ENCODE measurements around the gene DSCAML1. TPM values are rescaled to one million over a fixed set of nuclear protein-coding genes. Genes with fewer than 3 reads are reported as not detected.

DSCAML1 gene
- total RNA-seq, 1 experiment from 2014 or later = not detected

- CTCF ChIA-PET = no interaction called here
- Histone ChIP-seq H3K27me3 (ENCODE audit: low read length) (peaks cover 94% of the 10 kb centered on the region), H3K4me3 (ENCODE audit: low read length) (no peak overlapping the region), H3K4me1 (ENCODE audit: insufficient read depth, low read length) (no peaks in the 10 kb centered on the region), H3K36me3 (ENCODE audit: low read depth, low read length) (no peaks in the 10 kb centered on the region), H3K9me3 (ENCODE audit: low read length) (no peaks in the 10 kb centered on the region), H2AFZ (ENCODE audit: low read length) (no peak overlapping the region), H3K4me2 (ENCODE audit: low read length) (no peak overlapping the region), H3K9ac (ENCODE audit: low read length) (no peak overlapping the region), H4K20me1 (ENCODE audit: low read length) (no peaks in the 10 kb centered on the region), H3K79me2 (ENCODE audit: low read length) (no peaks in the 10 kb centered on the region), H3K27ac (ENCODE audit: low read length) (no peak overlapping the region), H3F3A (ENCODE audit: low read length, unreplicated experiment) (no peaks in the 10 kb centered on the region), H3K9me2 (replicated peaks; ENCODE audit: low read length) (no peaks in the 10 kb centered on the region)
- intact Hi-C loops (cut with micrococcal nuclease) = no loop called here
- TF ChIP-seq, protein P1, sequence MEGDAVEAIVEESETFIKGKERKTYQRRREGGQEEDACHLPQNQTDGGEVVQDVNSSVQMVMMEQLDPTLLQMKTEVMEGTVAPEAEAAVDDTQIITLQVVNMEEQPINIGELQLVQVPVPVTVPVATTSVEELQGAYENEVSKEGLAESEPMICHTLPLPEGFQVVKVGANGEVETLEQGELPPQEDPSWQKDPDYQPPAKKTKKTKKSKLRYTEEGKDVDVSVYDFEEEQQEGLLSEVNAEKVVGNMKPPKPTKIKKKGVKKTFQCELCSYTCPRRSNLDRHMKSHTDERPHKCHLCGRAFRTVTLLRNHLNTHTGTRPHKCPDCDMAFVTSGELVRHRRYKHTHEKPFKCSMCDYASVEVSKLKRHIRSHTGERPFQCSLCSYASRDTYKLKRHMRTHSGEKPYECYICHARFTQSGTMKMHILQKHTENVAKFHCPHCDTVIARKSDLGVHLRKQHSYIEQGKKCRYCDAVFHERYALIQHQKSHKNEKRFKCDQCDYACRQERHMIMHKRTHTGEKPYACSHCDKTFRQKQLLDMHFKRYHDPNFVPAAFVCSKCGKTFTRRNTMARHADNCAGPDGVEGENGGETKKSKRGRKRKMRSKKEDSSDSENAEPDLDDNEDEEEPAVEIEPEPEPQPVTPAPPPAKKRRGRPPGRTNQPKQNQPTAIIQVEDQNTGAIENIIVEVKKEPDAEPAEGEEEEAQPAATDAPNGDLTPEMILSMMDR (conservative IDR thresholded peaks at IDR 0.05; ENCODE audit: low read depth, low read length) = no peak
- BruUV-seq (replicated peaks) = no TSS peak
- ATAC-seq (no peak), DNase-seq (no peak)
- POLR2A ChIA-PET (ENCODE audit: unreplicated experiment) = no interaction called here
These were observed 144.5 kb downstream of the DSCAML1 start for GRCh38 chr11:117652521-117652920.

DNA sequence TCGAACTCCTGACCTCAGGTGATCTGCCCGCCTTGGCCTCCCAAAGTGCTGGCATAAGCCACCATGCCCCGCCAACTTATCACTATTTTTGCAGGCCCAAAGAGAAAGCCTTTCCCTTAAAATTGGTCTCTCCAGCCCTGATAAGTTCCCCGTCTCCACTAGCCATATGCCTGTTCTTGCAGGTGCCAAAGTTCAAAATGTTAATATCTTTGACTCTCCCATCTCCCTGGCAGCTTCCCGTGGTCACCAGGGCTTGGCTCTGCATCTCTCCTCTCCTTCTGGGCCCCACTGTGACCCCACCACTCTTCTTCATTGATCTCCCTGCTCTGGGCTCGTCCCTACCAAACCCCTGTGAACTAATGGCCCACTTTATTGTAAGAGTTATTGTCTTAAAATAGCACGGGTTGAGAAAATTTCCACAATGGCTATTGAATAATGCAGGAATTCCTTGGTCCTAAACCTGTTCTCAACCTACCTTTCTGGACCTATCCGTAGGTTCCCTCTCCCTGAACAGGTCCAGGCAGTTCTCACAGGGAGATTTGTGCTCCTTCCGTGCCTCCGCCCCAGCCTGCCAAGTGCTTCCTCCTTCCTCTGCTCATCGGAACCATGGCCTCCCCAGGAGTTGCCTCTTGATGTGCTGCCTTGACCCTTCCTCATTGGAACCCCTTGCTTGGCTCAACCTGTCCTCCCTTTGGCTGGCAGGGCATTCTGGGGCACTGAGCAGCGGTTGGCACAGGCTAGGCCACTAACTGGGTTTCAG lies 147.5 kb downstream of the DSCAML1 start:
- Histone ChIP-seq H3K4me3 (ENCODE audit: low read length) (no peak overlapping the region), H4K20me1 (ENCODE audit: low read length) (no peaks in the 10 kb centered on the region), H3K27ac (ENCODE audit: low read length) (no peak overlapping the region), H3K9me2 (replicated peaks; ENCODE audit: low read length) (no peaks in the 10 kb centered on the region), H3K36me3 (ENCODE audit: low read depth, low read length) (no peaks in the 10 kb centered on the region), H3K9ac (ENCODE audit: low read length) (no peak overlapping the region), H2AFZ (ENCODE audit: low read length) (no peak overlapping the region), H3K4me1 (ENCODE audit: insufficient read depth, low read length) (no peaks in the 10 kb centered on the region), H3K27me3 (ENCODE audit: low read length) (peaks cover 88% of the 10 kb centered on the region), H3K9me3 (ENCODE audit: low read length) (no peaks in the 10 kb centered on the region), H3F3A (ENCODE audit: low read length, unreplicated experiment) (no peaks in the 10 kb centered on the region), H3K4me2 (ENCODE audit: low read length) (no peak overlapping the region), H3K79me2 (ENCODE audit: low read length) (no peaks in the 10 kb centered on the region)
- ATAC-seq (no peak), DNase-seq (no peak)
- TF ChIP-seq, protein P1 (conservative IDR thresholded peaks at IDR 0.05; ENCODE audit: low read depth, low read length) = no peak
- no peak for TF ChIP-seq EZH2phosphoT487 (IDR thresholded peaks at IDR 0.05; ENCODE audit: borderline replicate concordance, low read length)
- TF ChIP-seq EZH2 (IDR thresholded peaks at IDR 0.05; ENCODE audit: low read length, unreplicated experiment) = no peak
- POLR2A ChIA-PET (ENCODE audit: unreplicated experiment) = no interaction called here
- CTCF ChIA-PET = no interaction called here
- intact Hi-C loops (cut with micrococcal nuclease) = no loop called here
- BruUV-seq (replicated peaks) = no TSS peak

GRCh38 chr11:117647872-117648271 lies 149.1 kb downstream of the DSCAML1 start:
- H3K27me3 ChIP-seq (ENCODE audit: low read length) = peaks cover 88% of the 10 kb centered on the region
- H3K36me3 ChIP-seq (ENCODE audit: low read depth, low read length) = no peaks in the 10 kb centered on the region
- H3K9ac ChIP-seq (ENCODE audit: low read length) = no peak overlapping the region
- POLR2A ChIA-PET (ENCODE audit: unreplicated experiment) = no interaction called here
- no peak for DNase-seq
- intact Hi-C loops (cut with micrococcal nuclease) = no loop called here
- no peak for ATAC-seq
- no peaks in the 10 kb centered on the region for H3K9me3 ChIP-seq (ENCODE audit: low read length)
- no peaks in the 10 kb centered on the region for H3K79me2 ChIP-seq (ENCODE audit: low read length)
- no peaks in the 10 kb centered on the region for H3K9me2 ChIP-seq (replicated peaks; ENCODE audit: low read length)
- no peaks in the 10 kb centered on the region for H4K20me1 ChIP-seq (ENCODE audit: low read length)
- no peaks in the 10 kb centered on the region for H3F3A ChIP-seq (ENCODE audit: low read length, unreplicated experiment)
- no peak overlapping the region for H2AFZ ChIP-seq (ENCODE audit: low read length)
- BruUV-seq (replicated peaks) = no TSS peak
- CTCF ChIA-PET = no interaction called here
- no peak overlapping the region for H3K4me3 ChIP-seq (ENCODE audit: low read length)
- no peak overlapping the region for H3K4me2 ChIP-seq (ENCODE audit: low read length)
- no peak overlapping the region for H3K27ac ChIP-seq (ENCODE audit: low read length)
- TF ChIP-seq EZH2phosphoT487 (IDR thresholded peaks at IDR 0.05; ENCODE audit: borderline replicate concordance, low read length) (no peak), EZH2 (IDR thresholded peaks at IDR 0.05; ENCODE audit: low read length, unreplicated experiment) (no peak)
- TF ChIP-seq, protein P1 (conservative IDR thresholded peaks at IDR 0.05; ENCODE audit: low read depth, low read length) = no peak
- H3K4me1 ChIP-seq (ENCODE audit: insufficient read depth, low read length) = no peaks in the 10 kb centered on the region
